MM.1S (cell line): Measurements from ENCODE around the gene FBN2.

Experiments used
- EZH2phosphoT487 ChIP-seq: fragments of 300-600 bp; sonication (generic); IDR thresholded peaks from 2 replicates; pipeline ENCODE4 v1.6.1; 2018; ENCODE audit warnings: antibody characterized with exemption, low read length
- TF ChIP-seq, protein P1 (sequence below): fragments of 300-600 bp; sonication (generic); IDR thresholded peaks from 2 replicates; pipeline ENCODE4 v1.5.1; 2016; ENCODE audit warnings: antibody characterized with exemption, low read length, mixed read lengths

GRCh38 chr5:128432913-128433440 is 105.1 kb downstream of the FBN2 start:
- TF ChIP-seq, protein P1, sequence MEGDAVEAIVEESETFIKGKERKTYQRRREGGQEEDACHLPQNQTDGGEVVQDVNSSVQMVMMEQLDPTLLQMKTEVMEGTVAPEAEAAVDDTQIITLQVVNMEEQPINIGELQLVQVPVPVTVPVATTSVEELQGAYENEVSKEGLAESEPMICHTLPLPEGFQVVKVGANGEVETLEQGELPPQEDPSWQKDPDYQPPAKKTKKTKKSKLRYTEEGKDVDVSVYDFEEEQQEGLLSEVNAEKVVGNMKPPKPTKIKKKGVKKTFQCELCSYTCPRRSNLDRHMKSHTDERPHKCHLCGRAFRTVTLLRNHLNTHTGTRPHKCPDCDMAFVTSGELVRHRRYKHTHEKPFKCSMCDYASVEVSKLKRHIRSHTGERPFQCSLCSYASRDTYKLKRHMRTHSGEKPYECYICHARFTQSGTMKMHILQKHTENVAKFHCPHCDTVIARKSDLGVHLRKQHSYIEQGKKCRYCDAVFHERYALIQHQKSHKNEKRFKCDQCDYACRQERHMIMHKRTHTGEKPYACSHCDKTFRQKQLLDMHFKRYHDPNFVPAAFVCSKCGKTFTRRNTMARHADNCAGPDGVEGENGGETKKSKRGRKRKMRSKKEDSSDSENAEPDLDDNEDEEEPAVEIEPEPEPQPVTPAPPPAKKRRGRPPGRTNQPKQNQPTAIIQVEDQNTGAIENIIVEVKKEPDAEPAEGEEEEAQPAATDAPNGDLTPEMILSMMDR, result no peak
- TF ChIP-seq EZH2phosphoT487, result no peak
